OCI-LY7 (cell line): ENCODE measurements around the gene MAP3K8. TPM values are rescaled to one million over a fixed set of nuclear protein-coding genes. Genes with fewer than 3 reads are reported as not detected.

ENCODE experiments used
- BruUV-seq: library from RNA; stranded (reverse); fragments of 400-500 nt; replicated peaks from 2 replicates; lab custom pipeline; 2021; lab: Mats Ljungman, UMichigan
- CTCF ChIA-PET: fragments of 300-600 bp; sonication (Branson Sonifier 250); formaldehyde crosslinking; loops from one replicate; lab custom pipeline; 2022; ENCODE audit warnings: antibody characterized with exemption; ENCODE audit not compliant: unreplicated experiment; lab: Charles Lee
- POLR2A ChIA-PET: fragments of 300-600 bp; sonication (Branson Sonifier 250); formaldehyde crosslinking; loops from one replicate; lab custom pipeline; 2022; ENCODE audit warnings: antibody characterized with exemption; lab: Charles Lee
- DNase-seq: peaks from one replicate; pipeline ENCODE4 v3.0.0-alpha.2; 2015; ENCODE audit warnings: low spot score
- H2AFZ ChIP-seq: fragments of 200-600 bp; sonication (generic), shearing (Covaris generic); 2 replicates; pipeline ENCODE4 v1.6.1; 2014; ENCODE audit warnings: mild to moderate bottlenecking, antibody characterized with exemption, low read length, moderate library complexity
- H3K27ac ChIP-seq: fragments of 200-600 bp; sonication (generic); 2 replicates; pipeline ENCODE4 v1.5.1; 2014; ENCODE audit warnings: mixed run types, low read depth, mild to moderate bottlenecking, moderate library complexity, low read length, inconsistent platforms; ENCODE audit not compliant: poor library complexity, severe bottlenecking
- H3K36me3 ChIP-seq: fragments of 200-600 bp; sonication (generic); 2 replicates; pipeline ENCODE4 v1.6.1; 2014; ENCODE audit warnings: mild to moderate bottlenecking, antibody characterized with exemption, low read length, moderate library complexity, mixed read lengths; ENCODE audit not compliant: insufficient read depth
- H3K4me1 ChIP-seq: fragments of 200-600 bp; sonication (generic); 2 replicates; pipeline ENCODE4 v1.5.1; 2014; ENCODE audit warnings: mild to moderate bottlenecking, low read length; ENCODE audit not compliant: insufficient read depth, poor library complexity, severe bottlenecking
- H3K4me2 ChIP-seq: fragments of 200-600 bp; sonication (generic); 2 replicates; pipeline ENCODE4 v1.6.1; 2014; ENCODE audit warnings: mild to moderate bottlenecking, low read length
- H3K4me3 ChIP-seq: fragments of 200-600 bp; sonication (generic); 2 replicates; pipeline ENCODE4 v1.5.1; 2014; ENCODE audit warnings: mild to moderate bottlenecking, low read depth, low read length; ENCODE audit not compliant: poor library complexity, severe bottlenecking
- H3K79me2 ChIP-seq: fragments of 200-600 bp; sonication (generic); 2 replicates; pipeline ENCODE4 v1.6.1; 2016; ENCODE audit warnings: low read depth, mild to moderate bottlenecking, low read length, moderate library complexity, mixed read lengths; ENCODE audit not compliant: insufficient read depth
- H3K9me2 ChIP-seq: fragments of 200-600 bp; sonication (generic); 2 replicates; pipeline ENCODE4 v1.6.1; 2016; ENCODE audit warnings: mild to moderate bottlenecking, low read length, mixed read lengths; ENCODE audit not compliant: insufficient read depth
- H3K9me3 ChIP-seq: fragments of 200-600 bp; sonication (generic); 2 replicates; pipeline ENCODE4 v1.6.1; 2014; ENCODE audit warnings: mild to moderate bottlenecking, mixed run types, low read length, mixed read lengths
- H4K20me1 ChIP-seq: fragments of 200-600 bp; sonication (generic); 2 replicates; pipeline ENCODE4 v1.6.1; 2014; ENCODE audit warnings: mild to moderate bottlenecking, antibody characterized with exemption, low read length, moderate library complexity, mixed read lengths; ENCODE audit not compliant: insufficient read depth
- EZH2phosphoT487 ChIP-seq: fragments of 200-600 bp; sonication (generic); IDR thresholded peaks from 2 replicates; pipeline ENCODE4 v1.6.1; 2018; ENCODE audit warnings: low read depth, borderline replicate concordance, mild to moderate bottlenecking, mixed run types, antibody characterized with exemption, low read length, moderate library complexity, mixed read lengths
- intact Hi-C: fragments of 100-400 bp; cut with micrococcal nuclease; formaldehyde crosslinking; loops from one replicate; pipeline ENCODE4 v1.10.0; 2022; ENCODE audit not compliant: unreplicated experiment
- total RNA-seq, 2 experiments: library from RNA; depleted of rRNA in 1 of 2; stranded (reverse); fragments of >200 nt in 1 of 2; shearing (Covaris generic) in 1 of 2; gene quantifications; 2 replicates each; pipeline ENCODE4 v1.2.3, GENCODE V29; 2014 to 2022
- TF ChIP-seq, protein P1 (sequence below): fragments of 200-600 bp; sonication (generic); conservative IDR thresholded peaks from 2 replicates; pipeline ENCODE4 v1.5.1; 2014; ENCODE audit warnings: mild to moderate bottlenecking, antibody characterized with exemption, low read length, moderate library complexity, mixed read lengths

MAP3K8 gene
- total RNA-seq, 2 experiments from 2014 or later: 10.8 to 21.9 TPM

DNA sequence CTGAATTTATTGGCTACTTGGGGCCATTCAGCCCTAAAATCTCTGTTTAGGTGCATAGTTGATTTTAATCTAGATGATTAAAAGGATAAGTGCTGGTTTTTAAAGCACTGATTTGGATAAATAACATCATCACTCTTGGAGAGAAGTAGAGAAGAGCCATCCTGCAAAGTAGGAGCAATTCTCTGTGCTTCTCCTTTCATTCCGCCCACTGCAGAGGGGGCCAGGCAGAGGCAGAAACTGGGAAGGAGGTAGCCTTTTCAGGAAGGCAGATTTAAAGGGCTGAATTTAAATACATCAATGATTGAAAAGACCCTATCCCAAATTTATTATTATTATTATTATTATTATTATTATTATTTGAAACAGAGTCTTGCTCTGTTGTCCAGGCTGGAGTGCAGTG is 14.1 kb downstream of the MAP3K8 start:
- no peaks in the 10 kb centered on the region for H4K20me1 ChIP-seq
- intact Hi-C loops: no loop called here
- H3K9me2 ChIP-seq: no peaks in the 10 kb centered on the region
- H3K4me2 ChIP-seq: peak overlapping the region; percentile 65
- peak overlapping the region; percentile 26 for H3K4me3 ChIP-seq
- no peaks in the 10 kb centered on the region; the same call in 1 of the 2 replicates for H3K79me2 ChIP-seq
- TF ChIP-seq EZH2phosphoT487: no peak
- TF ChIP-seq, protein P1, sequence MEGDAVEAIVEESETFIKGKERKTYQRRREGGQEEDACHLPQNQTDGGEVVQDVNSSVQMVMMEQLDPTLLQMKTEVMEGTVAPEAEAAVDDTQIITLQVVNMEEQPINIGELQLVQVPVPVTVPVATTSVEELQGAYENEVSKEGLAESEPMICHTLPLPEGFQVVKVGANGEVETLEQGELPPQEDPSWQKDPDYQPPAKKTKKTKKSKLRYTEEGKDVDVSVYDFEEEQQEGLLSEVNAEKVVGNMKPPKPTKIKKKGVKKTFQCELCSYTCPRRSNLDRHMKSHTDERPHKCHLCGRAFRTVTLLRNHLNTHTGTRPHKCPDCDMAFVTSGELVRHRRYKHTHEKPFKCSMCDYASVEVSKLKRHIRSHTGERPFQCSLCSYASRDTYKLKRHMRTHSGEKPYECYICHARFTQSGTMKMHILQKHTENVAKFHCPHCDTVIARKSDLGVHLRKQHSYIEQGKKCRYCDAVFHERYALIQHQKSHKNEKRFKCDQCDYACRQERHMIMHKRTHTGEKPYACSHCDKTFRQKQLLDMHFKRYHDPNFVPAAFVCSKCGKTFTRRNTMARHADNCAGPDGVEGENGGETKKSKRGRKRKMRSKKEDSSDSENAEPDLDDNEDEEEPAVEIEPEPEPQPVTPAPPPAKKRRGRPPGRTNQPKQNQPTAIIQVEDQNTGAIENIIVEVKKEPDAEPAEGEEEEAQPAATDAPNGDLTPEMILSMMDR: no peak
- H3K27ac ChIP-seq: peak overlapping the region; percentile 66
- peaks cover 44% of the 10 kb centered on the region for H3K36me3 ChIP-seq
- POLR2A ChIA-PET: interaction anchor here (1.1 to 3.5 kb wide), 5 partner anchors 8 to 81 kb away, joined by 6 to 29 read pairs (median 8); no protein-coding TSS in a partner anchor
- CTCF ChIA-PET: interaction anchor here (1.1 kb wide), 1 partner anchor 20 kb away, joined by 3 read pairs; no protein-coding TSS in a partner anchor
- peak overlapping the region; percentile 28; the same call in 1 of the 2 replicates for H2AFZ ChIP-seq
- peaks cover 37% of the 10 kb centered on the region for H3K4me1 ChIP-seq
- no peak for DNase-seq
- H3K9me3 ChIP-seq: no peaks in the 10 kb centered on the region
- BruUV-seq: no TSS peak

- H4K20me1 ChIP-seq: no peaks in the 10 kb centered on the region
- H3K9me2 ChIP-seq: no peaks in the 10 kb centered on the region
- no peak overlapping the region for H3K4me3 ChIP-seq
- H3K36me3 ChIP-seq: peaks cover 45% of the 10 kb centered on the region
- H3K9me3 ChIP-seq: no peaks in the 10 kb centered on the region
- intact Hi-C loops: no loop called here
- H3K4me2 ChIP-seq: no peak overlapping the region
- no TSS peak for BruUV-seq
- no peak overlapping the region for H2AFZ ChIP-seq
- peaks cover 26% of the 10 kb centered on the region for H3K4me1 ChIP-seq
- DNase-seq: no peak
- no peak for TF ChIP-seq EZH2phosphoT487
- TF ChIP-seq, protein P1: no peak
- H3K27ac ChIP-seq: no peak overlapping the region
- H3K79me2 ChIP-seq: no peaks in the 10 kb centered on the region
- POLR2A ChIA-PET: no interaction called here
- CTCF ChIA-PET: no interaction called here
Observed at GRCh38 chr10:30453764-30454527, 20.0 kb downstream of the MAP3K8 start.
